ENCODE results near the gene IWS1.

The IWS1 gene

DNA sequence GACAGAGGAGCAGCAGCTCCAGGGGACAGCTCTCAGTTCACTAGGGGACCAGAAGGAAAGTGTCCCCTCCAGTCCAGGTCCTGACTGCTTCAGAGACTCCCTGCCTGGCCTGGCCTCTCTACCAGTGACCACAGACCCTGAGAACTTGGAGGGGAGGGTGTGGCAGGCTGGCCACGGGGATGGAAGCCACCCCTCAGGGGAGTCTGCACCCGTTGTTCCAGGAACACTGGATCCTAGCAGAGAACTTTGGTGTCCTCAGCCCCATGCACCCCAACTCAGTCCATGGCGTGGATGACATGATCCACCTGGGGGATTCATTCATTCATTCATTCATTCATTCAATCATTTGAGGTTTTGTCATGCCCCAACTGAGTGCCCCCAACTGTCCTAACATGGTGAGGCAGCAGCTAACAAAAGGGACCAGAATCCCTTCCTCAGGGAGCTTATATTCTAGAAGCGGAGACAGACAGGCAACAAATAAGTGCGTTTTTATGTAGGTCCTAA is 41.1 kb upstream of the IWS1 start:
- no CpG with 5 or more reads among the region's 5 CpGs for WGBS (ENCODE audit: extremely low coverage, insufficient coverage, low lambda C conversion rate)
- Histone ChIP-seq H4K5ac (ENCODE audit: low read length) (no peak overlapping the region), H2BK120ac (ENCODE audit: low read depth, low read length) (no peak overlapping the region), H3K56ac (ENCODE audit: low read length) (no peak overlapping the region), H2BK15ac (replicated peaks; ENCODE audit: low read depth) (no peak overlapping the region), H2BK5ac (ENCODE audit: low read length) (no peak overlapping the region), H3K27me3 (ENCODE audit: insufficient read depth, low read length, poor library complexity) (no peaks in the 10 kb centered on the region), H3K23ac (ENCODE audit: low read length) (no peak overlapping the region), H3K4me3 (ENCODE audit: low read length) (no peak overlapping the region), H3K9ac (ENCODE audit: low read length) (no peak overlapping the region), H4K8ac (ENCODE audit: low read depth, low read length) (no peak overlapping the region), H3K4me2 (ENCODE audit: low read length) (no peak overlapping the region), H3K79me2 (ENCODE audit: control insufficient read depth, insufficient read depth, low read length) (no peaks in the 10 kb centered on the region), H2AK5ac (ENCODE audit: low read length) (no peak overlapping the region), H3K79me1 (ENCODE audit: low read length) (no peaks in the 10 kb centered on the region), H3K36me3 (ENCODE audit: control insufficient read depth, insufficient read depth, low read length) (no peaks in the 10 kb centered on the region), H3K27ac (ENCODE audit: low read depth, low read length) (no peak overlapping the region), H3K4me1 (ENCODE audit: control insufficient read depth, low read depth, low read length) (no peaks in the 10 kb centered on the region), H3K4ac (ENCODE audit: low read depth, low read length) (no peak overlapping the region), H3K18ac (ENCODE audit: low read length) (no peak overlapping the region)
- DNase-seq, result no peak

DNA sequence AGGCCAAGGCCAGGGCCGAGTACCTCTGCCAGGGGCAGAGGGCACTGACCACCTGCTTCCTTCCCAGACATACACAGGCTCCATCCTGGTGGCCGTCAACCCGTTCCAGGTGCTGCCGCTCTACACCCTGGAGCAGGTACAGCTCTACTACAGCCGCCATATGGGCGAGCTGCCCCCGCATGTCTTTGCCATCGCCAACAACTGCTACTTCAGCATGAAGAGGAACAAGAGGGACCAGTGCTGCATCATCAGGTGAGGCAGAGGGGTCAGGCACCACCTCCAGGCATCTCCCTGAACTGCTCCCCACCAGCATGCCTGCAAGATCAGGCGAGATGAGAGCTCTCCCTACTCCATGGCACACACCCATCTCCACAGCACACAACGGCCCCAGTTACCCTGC is 40.3 kb upstream of the IWS1 start:
- Histone ChIP-seq H3K27me3 (ENCODE audit: insufficient read depth, low read length, poor library complexity) (no peaks in the 10 kb centered on the region), H3K79me1 (ENCODE audit: low read length) (no peaks in the 10 kb centered on the region), H3K4me1 (ENCODE audit: control insufficient read depth, low read depth, low read length) (no peaks in the 10 kb centered on the region), H4K8ac (ENCODE audit: low read depth, low read length) (no peak overlapping the region), H3K56ac (ENCODE audit: low read length) (no peak overlapping the region), H3K18ac (ENCODE audit: low read length) (no peak overlapping the region), H3K27ac (ENCODE audit: low read depth, low read length) (no peak overlapping the region), H3K4me2 (ENCODE audit: low read length) (no peak overlapping the region), H2BK120ac (ENCODE audit: low read depth, low read length) (no peak overlapping the region), H3K79me2 (ENCODE audit: control insufficient read depth, insufficient read depth, low read length) (no peaks in the 10 kb centered on the region), H3K4ac (ENCODE audit: low read depth, low read length) (no peak overlapping the region), H3K9ac (ENCODE audit: low read length) (no peak overlapping the region), H3K23ac (ENCODE audit: low read length) (no peak overlapping the region), H3K4me3 (ENCODE audit: low read length) (no peak overlapping the region), H4K5ac (ENCODE audit: low read length) (no peak overlapping the region), H2BK5ac (ENCODE audit: low read length) (no peak overlapping the region), H3K36me3 (ENCODE audit: control insufficient read depth, insufficient read depth, low read length) (no peaks in the 10 kb centered on the region), H2AK5ac (ENCODE audit: low read length) (no peak overlapping the region), H2BK15ac (replicated peaks; ENCODE audit: low read depth) (no peak overlapping the region)
- DNase-seq, result no peak
- no CpG with 5 or more reads among the region's 10 CpGs for WGBS (ENCODE audit: extremely low coverage, insufficient coverage, low lambda C conversion rate)

- Histone ChIP-seq H3K4ac (ENCODE audit: low read depth, low read length) (no peak overlapping the region), H3K4me2 (ENCODE audit: low read length) (no peak overlapping the region), H3K4me1 (ENCODE audit: control insufficient read depth, low read depth, low read length) (no peaks in the 10 kb centered on the region), H3K27ac (ENCODE audit: low read depth, low read length) (no peak overlapping the region), H3K18ac (ENCODE audit: low read length) (no peak overlapping the region), H3K79me2 (ENCODE audit: control insufficient read depth, insufficient read depth, low read length) (no peaks in the 10 kb centered on the region), H4K5ac (ENCODE audit: low read length) (no peak overlapping the region), H3K36me3 (ENCODE audit: control insufficient read depth, insufficient read depth, low read length) (no peaks in the 10 kb centered on the region), H3K56ac (ENCODE audit: low read length) (no peak overlapping the region), H2BK5ac (ENCODE audit: low read length) (no peak overlapping the region), H2BK15ac (replicated peaks; ENCODE audit: low read depth) (no peak overlapping the region), H3K4me3 (ENCODE audit: low read length) (no peak overlapping the region), H2BK120ac (ENCODE audit: low read depth, low read length) (no peak overlapping the region), H3K9ac (ENCODE audit: low read length) (no peak overlapping the region), H3K79me1 (ENCODE audit: low read length) (no peaks in the 10 kb centered on the region), H3K23ac (ENCODE audit: low read length) (no peak overlapping the region), H2AK5ac (ENCODE audit: low read length) (no peak overlapping the region), H4K8ac (ENCODE audit: low read depth, low read length) (no peak overlapping the region), H3K27me3 (ENCODE audit: insufficient read depth, low read length, poor library complexity) (no peaks in the 10 kb centered on the region)
- DNase-seq, result no peak
- whole genome bisulfite sequencing (ENCODE audit: extremely low coverage, insufficient coverage, low lambda C conversion rate), result no CpG with 5 or more reads among the region's 5 CpGs
Observed at GRCh38 chr2:127566139-127566417, 39.8 kb upstream of the IWS1 start.

DNA sequence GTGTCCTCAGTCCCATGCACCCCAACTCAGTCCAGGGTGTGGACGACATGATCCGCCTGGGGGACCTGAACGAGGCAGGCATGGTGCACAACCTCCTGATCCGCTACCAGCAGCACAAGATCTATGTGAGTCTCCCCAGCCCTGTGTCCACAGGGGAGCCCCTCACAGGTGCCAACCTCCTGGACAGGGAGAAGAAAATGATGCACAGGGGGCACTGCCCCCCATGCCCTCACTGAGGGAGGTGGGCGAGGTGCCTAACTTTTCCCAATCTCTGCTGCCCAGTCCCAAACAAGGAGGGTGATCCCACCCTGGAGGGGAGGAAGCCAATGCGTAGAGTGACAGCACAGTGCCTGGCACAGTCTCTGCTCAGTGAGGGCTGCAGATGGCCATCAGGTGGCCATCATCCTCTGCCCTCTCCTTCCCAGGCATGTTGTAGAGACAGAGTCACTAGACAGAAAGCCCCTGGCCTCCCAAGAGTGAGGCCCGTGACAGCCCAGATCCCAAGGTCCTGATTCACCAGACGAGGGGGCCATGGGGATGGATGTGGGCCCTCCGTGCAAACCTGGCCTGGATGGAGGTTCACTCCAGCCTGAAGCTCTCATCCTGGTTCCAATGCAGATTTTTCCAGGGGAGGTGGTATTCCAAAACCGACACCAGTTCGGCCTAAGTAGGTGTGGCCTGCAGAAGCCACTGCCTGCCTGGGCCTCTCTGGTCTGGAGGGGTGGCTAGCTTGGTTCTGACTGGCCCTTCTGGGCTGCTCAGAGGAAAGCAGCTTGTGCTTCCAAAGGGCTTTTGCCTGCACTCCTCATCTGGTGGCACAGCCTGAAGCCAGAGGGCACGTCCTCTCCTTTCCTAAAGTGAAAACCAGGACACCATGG is 39.2 kb upstream of the IWS1 start:
- DNase-seq, result no peak
- H3K4ac ChIP-seq (ENCODE audit: low read depth, low read length), result no peak overlapping the region
- H3K23ac ChIP-seq (ENCODE audit: low read length), result no peak overlapping the region
- no peak overlapping the region for H2BK5ac ChIP-seq (ENCODE audit: low read length)
- no peaks in the 10 kb centered on the region for H3K36me3 ChIP-seq (ENCODE audit: control insufficient read depth, insufficient read depth, low read length)
- no peak overlapping the region for H2AK5ac ChIP-seq (ENCODE audit: low read length)
- no CpG with 5 or more reads among the region's 12 CpGs for WGBS (ENCODE audit: extremely low coverage, insufficient coverage, low lambda C conversion rate)
- no peak overlapping the region for H3K27ac ChIP-seq (ENCODE audit: low read depth, low read length)
- H3K4me2 ChIP-seq (ENCODE audit: low read length), result no peak overlapping the region
- no peak overlapping the region for H2BK15ac ChIP-seq (replicated peaks; ENCODE audit: low read depth)
- no peak overlapping the region for H4K5ac ChIP-seq (ENCODE audit: low read length)
- H3K56ac ChIP-seq (ENCODE audit: low read length), result no peak overlapping the region
- H3K18ac ChIP-seq (ENCODE audit: low read length), result no peak overlapping the region
- H3K4me1 ChIP-seq (ENCODE audit: control insufficient read depth, low read depth, low read length), result no peaks in the 10 kb centered on the region
- no peaks in the 10 kb centered on the region for H3K27me3 ChIP-seq (ENCODE audit: insufficient read depth, low read length, poor library complexity)
- no peak overlapping the region for H2BK120ac ChIP-seq (ENCODE audit: low read depth, low read length)
- no peak overlapping the region for H3K9ac ChIP-seq (ENCODE audit: low read length)
- no peak overlapping the region for H4K8ac ChIP-seq (ENCODE audit: low read depth, low read length)
- no peaks in the 10 kb centered on the region for H3K79me2 ChIP-seq (ENCODE audit: control insufficient read depth, insufficient read depth, low read length)
- no peaks in the 10 kb centered on the region for H3K79me1 ChIP-seq (ENCODE audit: low read length)
- H3K4me3 ChIP-seq (ENCODE audit: low read length), result no peak overlapping the region

- H4K8ac ChIP-seq (ENCODE audit: low read depth, low read length), result no peak overlapping the region
- no peak overlapping the region for H3K56ac ChIP-seq (ENCODE audit: low read length)
- H3K4me3 ChIP-seq (ENCODE audit: low read length), result no peak overlapping the region
- H3K18ac ChIP-seq (ENCODE audit: low read length), result no peak overlapping the region
- no peaks in the 10 kb centered on the region for H3K36me3 ChIP-seq (ENCODE audit: control insufficient read depth, insufficient read depth, low read length)
- WGBS (ENCODE audit: extremely low coverage, insufficient coverage, low lambda C conversion rate), result no CpG with 5 or more reads among the region's 11 CpGs
- H3K4me1 ChIP-seq (ENCODE audit: control insufficient read depth, low read depth, low read length), result no peaks in the 10 kb centered on the region
- no peak for DNase-seq
- H2BK5ac ChIP-seq (ENCODE audit: low read length), result no peak overlapping the region
- H3K9ac ChIP-seq (ENCODE audit: low read length), result no peak overlapping the region
- H2BK120ac ChIP-seq (ENCODE audit: low read depth, low read length), result no peak overlapping the region
- H3K23ac ChIP-seq (ENCODE audit: low read length), result no peak overlapping the region
- H2AK5ac ChIP-seq (ENCODE audit: low read length), result no peak overlapping the region
- H3K79me1 ChIP-seq (ENCODE audit: low read length), result no peaks in the 10 kb centered on the region
- H3K27me3 ChIP-seq (ENCODE audit: insufficient read depth, low read length, poor library complexity), result no peaks in the 10 kb centered on the region
- no peaks in the 10 kb centered on the region for H3K79me2 ChIP-seq (ENCODE audit: control insufficient read depth, insufficient read depth, low read length)
- no peak overlapping the region for H3K4ac ChIP-seq (ENCODE audit: low read depth, low read length)
- H2BK15ac ChIP-seq (replicated peaks; ENCODE audit: low read depth), result no peak overlapping the region
- H3K4me2 ChIP-seq (ENCODE audit: low read length), result no peak overlapping the region
- no peak overlapping the region for H4K5ac ChIP-seq (ENCODE audit: low read length)
- H3K27ac ChIP-seq (ENCODE audit: low read depth, low read length), result no peak overlapping the region
Observed at GRCh38 chr2:127564429-127565260, 38.4 kb upstream of the IWS1 start.

All from mesendoderm (in vitro differentiated cells).